Uterus (tissue), 4 donors: ENCODE measurements around the gene CAP1. TPM values are rescaled to one million over a fixed set of nuclear protein-coding genes. Genes with fewer than 3 reads are reported as not detected.

Experiments
- DNase-seq, 2 donors: peaks; one replicate each; pipeline ENCODE4 v3.0.0-alpha.2; 2019 to 2020
- H3K27ac ChIP-seq, 2 donors: fragments of 200-600 bp; sonication (generic); 1 replicate in 1 of 2; 2 replicates in 1 of 2; pipeline ENCODE4 v1.5.1; 2016 to 2018
- H3K27me3 ChIP-seq, 2 donors: fragments of 200-600 bp; sonication (generic); one replicate each; pipeline ENCODE4 v1.5.1; 2018 to 2019; ENCODE audit warnings: control low read depth in 1 of 2
- H3K36me3 ChIP-seq, 2 donors: fragments of 200-600 bp; sonication (generic); one replicate each; pipeline ENCODE4 v1.5.1; 2019; ENCODE audit warnings: control low read depth in 1 of 2
- H3K4me1 ChIP-seq, 2 donors: fragments of 200-600 bp; sonication (generic); one replicate each; pipeline ENCODE4 v1.5.1; 2018 to 2019; ENCODE audit warnings: control low read depth in 1 of 2
- H3K4me3 ChIP-seq, 2 donors: fragments of 200-600 bp; sonication (generic); 1 replicate in 1 of 2; 2 replicates in 1 of 2; pipeline ENCODE4 v1.5.1; 2018 to 2019; ENCODE audit warnings: mild to moderate bottlenecking in 1 of 2
- H3K9me3 ChIP-seq, 2 donors: fragments of 200-600 bp; sonication (generic); one replicate each; pipeline ENCODE4 v1.5.1; 2019; ENCODE audit warnings: control low read depth in 1 of 2
- CTCF ChIP-seq, 4 experiments: fragments of 200-600 bp in 2 of 4; fragments of 450-650 bp in 2 of 4; sonication (generic) in 2 of 4; IDR thresholded peaks; one replicate each; pipeline ENCODE4 v1.5.1; 2016 to 2019; ENCODE audit warnings: antibody characterized with exemption in 4 of 4, mild to moderate bottlenecking in 2 of 4, moderate library complexity in 1 of 4
- POLR2A ChIP-seq, 2 donors: fragments of 450-650 bp; IDR thresholded peaks; one replicate each; pipeline ENCODE4 v1.6.1; 2016; ENCODE audit warnings: antibody characterized with exemption in 2 of 2, mild to moderate bottlenecking in 1 of 2, moderate library complexity in 1 of 2
- intact Hi-C: fragments of 100-400 bp; cut with DNase I; formaldehyde crosslinking; loops from one replicate; pipeline ENCODE4 v1.15.1; 2023; ENCODE audit warnings: low total_unique reads
- total RNA-seq, 4 donors: library from RNA; depleted of rRNA in 3 of 4; stranded (reverse); fragments of >200 nt in 3 of 4; gene quantifications; one replicate each; pipeline versions ENCODE4 v1.1.0 to v1.2.4, GENCODE V29; 2014 to 2023
- donor health status: DM: yes; HTN: yes; CAD: no.

The CAP1 gene
- total RNA-seq, 4 donors from 2014 or later: 136 to 298 (median 224) TPM

DNA sequence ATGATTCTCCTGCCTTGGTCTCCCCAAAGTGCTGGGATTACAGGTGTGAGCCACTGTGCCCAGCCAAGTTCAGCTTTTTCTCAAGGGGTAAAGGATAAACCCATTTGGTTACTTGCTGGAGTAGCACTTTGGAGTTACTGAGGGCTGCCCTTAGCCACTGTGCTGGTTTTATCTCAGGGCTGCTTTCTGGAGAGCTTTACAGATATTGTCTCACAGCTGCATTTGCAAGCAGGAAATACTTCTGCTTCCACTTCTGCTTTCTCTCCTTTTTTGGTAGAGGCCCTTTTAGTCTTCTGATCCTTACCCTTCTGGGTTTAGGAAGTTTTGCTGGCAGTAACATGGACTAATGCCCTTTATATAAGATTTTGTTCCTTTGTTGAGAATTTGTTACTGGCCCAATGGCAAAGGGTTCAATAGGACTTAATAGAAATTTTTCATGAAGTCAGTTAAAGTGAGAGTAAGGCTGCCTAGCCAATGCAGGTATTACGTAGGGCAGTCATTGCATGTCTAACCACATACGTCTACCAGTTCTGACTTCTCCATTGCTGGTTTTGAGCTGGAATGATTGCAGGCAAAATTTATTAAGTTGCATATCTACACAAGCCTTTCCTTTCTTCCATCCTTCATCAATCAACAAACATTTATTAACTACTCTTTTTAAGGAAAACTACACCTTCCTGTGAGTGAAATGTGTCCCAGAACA, 24.4 kb downstream of the CAP1 start:
- Histone ChIP-seq H3K4me1 (no peaks in the 10 kb centered on the region), H3K4me3 (no peak overlapping the region), H3K27ac (no peak overlapping the region), H3K36me3 (no peaks in the 10 kb centered on the region), H3K9me3 (no peaks in the 10 kb centered on the region), H3K27me3 (no peaks in the 10 kb centered on the region)
- no peak for DNase-seq
- intact Hi-C loops: no loop called here
- TF ChIP-seq POLR2A (IDR thresholded peaks at IDR 0.05) (no peak), CTCF (IDR thresholded peaks at IDR 0.05) (no peak)

DNA sequence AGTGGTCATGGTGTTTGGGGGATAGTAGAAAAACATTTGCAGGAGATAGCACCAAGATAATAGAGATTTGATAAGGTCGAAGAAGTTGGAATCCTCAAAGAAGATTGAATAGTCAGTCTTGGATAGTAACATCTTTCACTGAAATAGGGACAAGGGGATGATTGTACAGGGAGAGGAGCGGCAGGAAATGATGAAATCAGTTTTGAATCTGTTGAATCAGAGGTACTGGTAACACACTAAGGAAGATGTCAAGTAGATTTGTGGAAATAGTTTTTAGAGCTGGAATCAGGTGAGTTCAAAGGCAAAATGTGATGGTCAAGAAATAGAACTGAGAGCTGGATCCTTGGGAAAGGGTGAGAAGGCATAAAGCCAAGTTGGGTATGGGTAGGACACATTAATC, 26.5 kb downstream of the CAP1 start:
- Histone ChIP-seq H3K9me3 (no peaks in the 10 kb centered on the region), H3K36me3 (no peaks in the 10 kb centered on the region), H3K4me1 (no peaks in the 10 kb centered on the region), H3K27ac (no peak overlapping the region), H3K4me3 (no peak overlapping the region), H3K27me3 (no peaks in the 10 kb centered on the region)
- no peak for DNase-seq
- intact Hi-C loops: no loop called here
- TF ChIP-seq POLR2A (IDR thresholded peaks at IDR 0.05): no peak
- TF ChIP-seq CTCF (IDR thresholded peaks at IDR 0.05): no peak

GRCh38 chr1:40067851-40068250, 27.3 kb downstream of the CAP1 start:
- no peaks in the 10 kb centered on the region for H3K36me3 ChIP-seq
- no peaks in the 10 kb centered on the region for H3K9me3 ChIP-seq
- intact Hi-C loops: no loop called here
- H3K27me3 ChIP-seq: no peaks in the 10 kb centered on the region
- TF ChIP-seq POLR2A (IDR thresholded peaks at IDR 0.05) (no peak), CTCF (IDR thresholded peaks at IDR 0.05) (no peak)
- no peak overlapping the region for H3K4me3 ChIP-seq
- no peak for DNase-seq
- H3K27ac ChIP-seq: no peak overlapping the region
- no peaks in the 10 kb centered on the region for H3K4me1 ChIP-seq

DNA sequence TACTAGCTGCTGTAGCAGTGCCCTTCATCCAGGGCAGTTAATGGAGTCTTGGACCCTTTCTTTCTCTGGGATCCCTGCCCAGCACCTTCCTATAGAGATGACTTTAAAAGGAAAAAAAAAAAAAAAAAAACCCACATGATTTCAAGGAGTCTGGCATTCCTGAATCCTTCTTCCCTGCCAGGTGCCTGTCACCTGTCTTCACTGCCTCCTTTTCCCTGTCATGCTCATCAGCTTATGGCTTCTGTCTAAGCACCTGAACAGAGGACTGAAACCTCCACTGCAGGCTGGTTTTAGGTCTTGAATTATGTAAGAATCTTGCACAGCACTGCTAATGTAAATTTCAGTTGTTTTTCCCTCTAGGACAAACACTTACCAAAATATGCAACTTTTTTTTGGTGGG, 31.6 kb downstream of the CAP1 start:
- H3K27me3 ChIP-seq: no peaks in the 10 kb centered on the region
- no peak overlapping the region for H3K27ac ChIP-seq
- no peak overlapping the region for H3K4me3 ChIP-seq

More for the DNA sequence above, 31.6 kb downstream of the CAP1 start:
- intact Hi-C loops: no loop called here
- TF ChIP-seq CTCF (IDR thresholded peaks at IDR 0.05): no peak
- TF ChIP-seq POLR2A (IDR thresholded peaks at IDR 0.05): no peak
- peaks cover 0 to 5% of the 10 kb centered on the region in 2 donors for H3K4me1 ChIP-seq
- H3K36me3 ChIP-seq: no peaks in the 10 kb centered on the region
- no peak for DNase-seq
- H3K9me3 ChIP-seq: no peaks in the 10 kb centered on the region
